ENCODE measurements around the gene ITGB4. TPM values are rescaled to one million over a fixed set of nuclear protein-coding genes. Genes with fewer than 3 reads are reported as not detected.

ITGB4 gene
- total RNA-seq, 2 experiments from 2014 or later = 0.81 to 1.3 TPM

GRCh38 chr17:75750661-75751423 lies 29.6 kb downstream of the ITGB4 start:
- POLR2A ChIA-PET = interaction anchor here (1.0 to 4.0 kb wide), 4 partner anchors 29 to 118 kb away, joined by 3 to 12 read pairs (median 6); partner anchors contain the start of genes RECQL5, SAP30BP, SMIM5 and WBP2
- no peaks in the 10 kb centered on the region for H3K9me3 Mint-ChIP-seq
- no peaks in the 10 kb centered on the region for H3K27me3 ChIP-seq (ENCODE audit: control insufficient read depth in 1 of 2, insufficient read depth in 2 of 2, low read length in 2 of 2)
- no peak overlapping the region for H3K27ac ChIP-seq (ENCODE audit: low read depth in 1 of 2, low read length in 2 of 2)
- no peak overlapping the region for H3K27ac Mint-ChIP-seq
- no peaks in the 10 kb centered on the region for H3K36me3 Mint-ChIP-seq (ENCODE audit: low read depth)
- DNase-seq (peak in 1 of 14 experiments; percentile 40), ATAC-seq (ENCODE audit: poor library complexity) (no peak)
- peaks cover 12% of the 10 kb centered on the region for H3K4me1 Mint-ChIP-seq (ENCODE audit: low read depth)
- H3K4me1 ChIP-seq (ENCODE audit: insufficient read depth, low read length) = peaks cover 36% of the 10 kb centered on the region
- H3K9me3 ChIP-seq (ENCODE audit: control insufficient read depth in 1 of 2, insufficient read depth in 1 of 2, low read length in 2 of 2) = no peaks in the 10 kb centered on the region
- H3K4me3 ChIP-seq (ENCODE audit: low read length) = no peak overlapping the region
- intact Hi-C loops (cut with DNase I, micrococcal nuclease) = loop anchor here (1.0 to 10.0 kb wide), 5 partner anchors 36 to 486 kb away; partner anchors contain the start of genes GGA3 (in 1 of the 2), MRPS7 (in 1 of the 2) and SMIM5 (in 1 of the 2)
- CTCF ChIA-PET = interaction anchor here (0.9 to 7.1 kb wide), 3 partner anchors 98 to 121 kb away, joined by 3 to 78 read pairs (median 7); partner anchors contain the start of gene SMIM5
- H3K27me3 Mint-ChIP-seq = peaks cover 3% of the 10 kb centered on the region
- H3K4me3 Mint-ChIP-seq = no peak overlapping the region
- H3K36me3 ChIP-seq (ENCODE audit: insufficient read depth, low read length) = no peaks in the 10 kb centered on the region
- no peak for TF ChIP-seq CTCF (IDR thresholded peaks at IDR 0.05)

GRCh38 chr17:75751676-75752404 lies 30.6 kb downstream of the ITGB4 start:
- H3K36me3 Mint-ChIP-seq (ENCODE audit: low read depth) = no peaks in the 10 kb centered on the region
- intact Hi-C loops (cut with DNase I, micrococcal nuclease) = loop anchor here in 1 of 2 experiments (2.0 to 10.0 kb wide), 3 partner anchors 35 to 487 kb away; partner anchors contain the start of genes GGA3 and MRPS7
- no peaks in the 10 kb centered on the region for H3K9me3 ChIP-seq (ENCODE audit: control insufficient read depth in 1 of 2, insufficient read depth in 1 of 2, low read length in 2 of 2)
- peaks cover 3% of the 10 kb centered on the region for H3K27me3 Mint-ChIP-seq
- H3K4me1 Mint-ChIP-seq (ENCODE audit: low read depth) = peaks cover 12% of the 10 kb centered on the region
- ChIA-PET CTCF (interaction anchor here (2.6 to 7.1 kb wide), 2 partner anchors 118 to 119 kb away, joined by 20 to 78 read pairs; partner anchors contain the start of gene SMIM5), POLR2A (interaction anchor here (1.2 to 3.3 kb wide), 2 partner anchors 26 to 104 kb away, joined by 3 to 58 read pairs; partner anchors contain the start of gene WBP2)
- no peaks in the 10 kb centered on the region for H3K9me3 Mint-ChIP-seq
- no peak overlapping the region for H3K27ac Mint-ChIP-seq
- DNase-seq (peak in 1 of 14 experiments; percentile 31), ATAC-seq (ENCODE audit: poor library complexity) (no peak)
- H3K4me3 Mint-ChIP-seq = no peak overlapping the region
- H3K27ac ChIP-seq (ENCODE audit: low read depth in 1 of 2, low read length in 2 of 2) = no peak overlapping the region
- no peak overlapping the region for H3K4me3 ChIP-seq (ENCODE audit: low read length)
- H3K4me1 ChIP-seq (ENCODE audit: insufficient read depth, low read length) = peaks cover 36% of the 10 kb centered on the region
- H3K36me3 ChIP-seq (ENCODE audit: insufficient read depth, low read length) = no peaks in the 10 kb centered on the region
- no peaks in the 10 kb centered on the region for H3K27me3 ChIP-seq (ENCODE audit: control insufficient read depth in 1 of 2, insufficient read depth in 2 of 2, low read length in 2 of 2)
- no peak for TF ChIP-seq CTCF (IDR thresholded peaks at IDR 0.05)

GRCh38 chr17:75752405-75752709 lies 31.1 kb downstream of the ITGB4 start:
- Histone ChIP-seq H3K4me3 (ENCODE audit: low read length) (no peak overlapping the region), H3K27ac (ENCODE audit: low read depth in 1 of 2, low read length in 2 of 2) (no peak overlapping the region), H3K36me3 (ENCODE audit: insufficient read depth, low read length) (no peaks in the 10 kb centered on the region), H3K4me1 (ENCODE audit: insufficient read depth, low read length) (peaks cover 36% of the 10 kb centered on the region), H3K9me3 (ENCODE audit: control insufficient read depth in 1 of 2, insufficient read depth in 1 of 2, low read length in 2 of 2) (no peaks in the 10 kb centered on the region), H3K27me3 (ENCODE audit: control insufficient read depth in 1 of 2, insufficient read depth in 2 of 2, low read length in 2 of 2) (no peaks in the 10 kb centered on the region)
- H3K27me3 Mint-ChIP-seq = peaks cover 3% of the 10 kb centered on the region
- peak overlapping the region; percentile 20 for H3K4me3 Mint-ChIP-seq
- ChIA-PET CTCF (interaction anchor here (1.7 to 2.6 kb wide), 4 partner anchors 27 to 119 kb away, joined by 3 to 51 read pairs (median 15); partner anchors contain the start of gene SMIM5), POLR2A (interaction anchor here (2.2 to 3.3 kb wide), 2 partner anchors 25 to 103 kb away, joined by 26 to 58 read pairs; partner anchors contain the start of gene WBP2)
- intact Hi-C loops (cut with DNase I, micrococcal nuclease) = loop anchor here in 1 of 2 experiments (2.0 to 10.0 kb wide), 3 partner anchors 35 to 488 kb away; partner anchors contain the start of genes GGA3 and MRPS7
- no peaks in the 10 kb centered on the region for H3K36me3 Mint-ChIP-seq (ENCODE audit: low read depth)
- no peaks in the 10 kb centered on the region for H3K9me3 Mint-ChIP-seq
- peak in 1 of 14 experiments; percentile 41 for DNase-seq
- ATAC-seq (ENCODE audit: poor library complexity) = no peak
- H3K4me1 Mint-ChIP-seq (ENCODE audit: low read depth) = peaks cover 12% of the 10 kb centered on the region
- no peak overlapping the region for H3K27ac Mint-ChIP-seq
- no peak for TF ChIP-seq CTCF (IDR thresholded peaks at IDR 0.05)

Data from CD4-positive, alpha-beta T cell (primary cell).